IMR-90 (cell line): ENCODE data around the gene HPSE2. TPM values are rescaled to one million over a fixed set of nuclear protein-coding genes. Genes with fewer than 3 reads are reported as not detected.
A peak's percentile ranks its signal among the peaks of the same experiment; 100 is the strongest.

Source experiments
- ATAC-seq: fragments of 200-7000 bp; cut with Tn5 transposase; 2 replicates; pipeline ENCODE4 v1.9.1; 2020; ENCODE audit warnings: low read depth, mild to moderate bottlenecking, moderate library complexity
- BruUV-seq: library from RNA; stranded (reverse); fragments of 400-500 nt; replicated peaks from 2 replicates; lab custom pipeline; 2021; lab: Mats Ljungman, UMichigan
- CTCF ChIA-PET: fragments of 300-600 bp; formaldehyde crosslinking; extraction: SDS; loops from one replicate; lab custom pipeline; 2021; ENCODE audit warnings: antibody characterized with exemption; lab: Yijun Ruan, JAX
- POLR2A ChIA-PET: fragments of 300-600 bp; sonication (Branson Sonifier 250); formaldehyde crosslinking; loops from one replicate; lab custom pipeline; 2022; ENCODE audit warnings: antibody characterized with exemption; ENCODE audit not compliant: unreplicated experiment; lab: Charles Lee
- DNase-seq: peaks from one replicate; pipeline ENCODE4 v3.0.0; 2013
- H2AFZ ChIP-seq: replicated peaks from 2 replicates; pipeline ENCODE3; 2013; ENCODE audit warnings: low read length, mild to moderate bottlenecking; ENCODE audit not compliant: poor library complexity
- H2AK5ac ChIP-seq: 2 replicates; pipeline ENCODE4 v1.6.1; 2013; ENCODE audit warnings: low read depth, low read length, inconsistent platforms
- H2AK9ac ChIP-seq: replicated peaks from 2 replicates; pipeline ENCODE3; 2013; ENCODE audit warnings: mild to moderate bottlenecking, low read depth, low read length, moderate library complexity; ENCODE audit not compliant: poor library complexity
- H2BK120ac ChIP-seq: 2 replicates; pipeline ENCODE4 v1.6.1; 2013; ENCODE audit warnings: low read depth, low read length, inconsistent platforms
- H2BK15ac ChIP-seq: 3 replicates; pipeline ENCODE4 v1.6.1; 2013; ENCODE audit warnings: low read depth, low read length, inconsistent platforms
- H2BK20ac ChIP-seq: 2 replicates; pipeline ENCODE4 v1.6.1; 2013; ENCODE audit warnings: low read depth, mild to moderate bottlenecking, inconsistent platforms, low read length, moderate library complexity
- H2BK5ac ChIP-seq: 2 replicates; pipeline ENCODE4 v1.6.1; 2013; ENCODE audit warnings: mild to moderate bottlenecking, low read depth, low read length, inconsistent platforms; ENCODE audit not compliant: poor library complexity, severe bottlenecking
- H3K14ac ChIP-seq: replicated peaks from 2 replicates; pipeline ENCODE4 v1.6.1; 2013; ENCODE audit warnings: low read depth, low read length, inconsistent platforms
- H3K18ac ChIP-seq: 2 replicates; pipeline ENCODE4 v1.6.1; 2013; ENCODE audit warnings: low read depth, low read length, control low read depth
- H3K23ac ChIP-seq: 2 replicates; pipeline ENCODE4 v1.6.1; 2013; ENCODE audit warnings: low read depth, low read length, inconsistent platforms
- H3K27ac ChIP-seq: 2 replicates; pipeline ENCODE4 v1.5.1; 2013; ENCODE audit warnings: mild to moderate bottlenecking, control low read depth, low read length; ENCODE audit not compliant: insufficient read depth
- H3K27me3 ChIP-seq: 2 replicates; pipeline ENCODE4 v1.6.1; 2013; ENCODE audit warnings: low read length; ENCODE audit not compliant: control insufficient read depth, insufficient read depth
- H3K36me3 ChIP-seq: 2 replicates; pipeline ENCODE4 v1.6.1; 2013; ENCODE audit warnings: low read length, mixed read lengths; ENCODE audit not compliant: control insufficient read depth, insufficient read depth
- H3K4ac ChIP-seq: 2 replicates; pipeline ENCODE4 v1.6.1; 2013; ENCODE audit warnings: low read depth, low read length, inconsistent platforms
- H3K4me1 ChIP-seq: 2 replicates; pipeline ENCODE4 v1.6.1; 2013; ENCODE audit warnings: low read length, mixed read lengths; ENCODE audit not compliant: control insufficient read depth, insufficient read depth
- H3K4me2 ChIP-seq: 2 replicates; pipeline ENCODE4 v1.6.1; 2013; ENCODE audit warnings: low read depth, mild to moderate bottlenecking, control low read depth, low read length, moderate library complexity
- H3K4me3 ChIP-seq: 2 replicates; pipeline ENCODE4 v1.5.1; 2013; ENCODE audit warnings: low read depth, mild to moderate bottlenecking, control low read depth, low read length, moderate library complexity; ENCODE audit not compliant: insufficient read depth
- H3K56ac ChIP-seq: 2 replicates; pipeline ENCODE4 v1.6.1; 2013; ENCODE audit warnings: low read length, inconsistent platforms; ENCODE audit not compliant: insufficient read depth; ENCODE audit errors: extremely low read depth
- H3K79me1 ChIP-seq, 2 experiments: 2 replicates each; pipeline ENCODE4 v1.6.1; 2013; ENCODE audit warnings: low read length in 2 of 2, inconsistent platforms in 1 of 2, low read depth in 1 of 2
- H3K9ac ChIP-seq: 2 replicates; pipeline ENCODE4 v1.6.1; 2013; ENCODE audit warnings: low read depth, low read length, control low read depth
- H3K9me1 ChIP-seq: 2 replicates; pipeline ENCODE4 v1.6.1; 2013; ENCODE audit warnings: low read length, inconsistent platforms; ENCODE audit not compliant: insufficient read depth
- H3K9me3 ChIP-seq: 2 replicates; pipeline ENCODE4 v1.6.1; 2013; ENCODE audit warnings: low read length; ENCODE audit not compliant: control insufficient read depth, insufficient read depth
- H4K20me1 ChIP-seq: 2 replicates; pipeline ENCODE4 v1.6.1; 2013; ENCODE audit warnings: low read length, inconsistent platforms; ENCODE audit not compliant: insufficient read depth
- H4K5ac ChIP-seq: 2 replicates; pipeline ENCODE4 v1.6.1; 2013; ENCODE audit warnings: mild to moderate bottlenecking, low read depth, low read length, control low read depth
- H4K8ac ChIP-seq, 2 experiments: 2 replicates each; pipeline ENCODE4 v1.6.1; 2013; ENCODE audit warnings: low read depth in 2 of 2, low read length in 2 of 2, control low read depth in 1 of 2, inconsistent platforms in 1 of 2
- H4K91ac ChIP-seq: 2 replicates; pipeline ENCODE4 v1.6.1; 2013; ENCODE audit warnings: low read depth, low read length, inconsistent platforms; ENCODE audit not compliant: insufficient read depth
- BHLHE40 ChIP-seq: fragments of 150-350 bp; IDR thresholded peaks from 2 replicates; pipeline ENCODE4 v1.6.1; 2016; ENCODE audit warnings: mild to moderate bottlenecking, low read depth, low read length
- FOS ChIP-seq: fragments of 150-350 bp; IDR thresholded peaks from 2 replicates; pipeline ENCODE4 v1.6.1; 2016; ENCODE audit warnings: low read depth, low read length
- MAZ ChIP-seq: IDR thresholded peaks from 2 replicates; pipeline ENCODE4 v1.6.1; 2012; ENCODE audit warnings: low read depth, mild to moderate bottlenecking, low read length, improper control_type of control experiment, moderate library complexity, borderline replicate concordance
- USF2 ChIP-seq: fragments of 150-350 bp; IDR thresholded peaks from 2 replicates; pipeline ENCODE4 v1.6.1; 2017; ENCODE audit warnings: mild to moderate bottlenecking, antibody characterized with exemption, low read length, low read depth
- WGBS, 2 experiments: methylation state at CpG; one replicate each; pipeline versions ENCODE4 v1.1.5 to v1.1.7; 2013; ENCODE audit warnings: missing lambda C conversion rate in 2 of 2; ENCODE audit not compliant: insufficient read length in 1 of 2; ENCODE audit errors: extremely low coverage in 2 of 2; 5-methylcytosine and 5-hydroxymethylcytosine counted together
- dilution Hi-C: fragments of 300-500 bp; cut with HindIII; formaldehyde crosslinking; loops from one replicate; pipeline ENCODE4 v1.14.3; 2018; ENCODE audit warnings: low sequenced_read_pairs; ENCODE audit not compliant: unreplicated experiment
- in situ Hi-C: fragments of 300-500 bp; cut with MboI; formaldehyde crosslinking; loops from 3 replicates; pipeline ENCODE4 v1.14.3; 2019; ENCODE audit warnings: low sequenced_read_pairs, inconsistent platforms, mixed read lengths
- intact Hi-C: fragments of 100-400 bp; cut with micrococcal nuclease; formaldehyde crosslinking; loops from 2 replicates; pipeline ENCODE4 v1.10.0; 2022
- polyA plus RNA-seq, 3 experiments: library from polyadenylated mRNA; depleted of rRNA; stranded (reverse); fragments of >200 nt; gene quantifications; 2 replicates each; pipeline ENCODE4 v1.2.3, GENCODE V29; 2012; ENCODE audit warnings: low replicate concordance in 1 of 3
- total RNA-seq: library from RNA; depleted of rRNA; stranded (reverse); fragments of >200 nt; gene quantifications from 2 replicates; pipeline ENCODE4 v1.2.3, GENCODE V29; 2012
- TF ChIP-seq, protein P1 (sequence below): fragments of 150-350 bp; IDR thresholded peaks from 2 replicates; pipeline ENCODE4 v1.6.1; 2016; ENCODE audit warnings: low read depth, mild to moderate bottlenecking, low read length, moderate library complexity, borderline replicate concordance

HPSE2 gene
- total and polyA plus RNA-seq, 2 of the 4 experiments (the other 2 are of a cell fraction): not detected

DNA sequence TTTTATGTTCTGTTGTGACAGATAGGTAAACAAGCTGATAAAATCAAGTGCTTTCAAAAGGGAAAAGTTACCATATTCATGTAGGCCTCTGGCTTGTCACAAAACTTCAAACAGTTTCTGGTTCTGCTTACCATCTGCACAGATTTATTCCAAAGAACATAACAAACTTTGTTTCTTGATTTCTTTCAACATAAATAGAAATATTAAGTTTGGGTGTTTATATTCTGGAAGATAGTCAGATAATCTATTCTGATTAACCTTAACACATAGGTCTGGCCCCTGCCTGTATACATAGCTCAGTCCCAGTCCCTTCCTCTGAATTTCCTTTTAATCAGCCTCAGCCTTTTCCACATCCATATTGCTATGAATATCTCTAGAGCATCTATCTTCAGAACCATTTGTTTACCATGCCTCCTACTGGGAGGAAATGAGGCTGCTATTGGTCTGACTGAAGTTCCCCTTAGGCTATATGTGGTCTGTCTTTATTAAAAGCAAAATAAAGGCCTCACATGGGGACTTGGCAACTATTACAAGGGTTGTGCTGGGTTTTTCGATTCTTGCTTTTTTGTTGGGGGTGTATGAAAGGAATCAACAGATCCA lies 319.0 kb downstream of the HPSE2 start:
- no peak overlapping the region for H4K8ac ChIP-seq
- H3K9me3 ChIP-seq: no peaks in the 10 kb centered on the region
- TF ChIP-seq MAZ: no peak
- TF ChIP-seq USF2: no peak
- TF ChIP-seq FOS: no peak
- no peak for TF ChIP-seq BHLHE40
- TF ChIP-seq, protein P1, sequence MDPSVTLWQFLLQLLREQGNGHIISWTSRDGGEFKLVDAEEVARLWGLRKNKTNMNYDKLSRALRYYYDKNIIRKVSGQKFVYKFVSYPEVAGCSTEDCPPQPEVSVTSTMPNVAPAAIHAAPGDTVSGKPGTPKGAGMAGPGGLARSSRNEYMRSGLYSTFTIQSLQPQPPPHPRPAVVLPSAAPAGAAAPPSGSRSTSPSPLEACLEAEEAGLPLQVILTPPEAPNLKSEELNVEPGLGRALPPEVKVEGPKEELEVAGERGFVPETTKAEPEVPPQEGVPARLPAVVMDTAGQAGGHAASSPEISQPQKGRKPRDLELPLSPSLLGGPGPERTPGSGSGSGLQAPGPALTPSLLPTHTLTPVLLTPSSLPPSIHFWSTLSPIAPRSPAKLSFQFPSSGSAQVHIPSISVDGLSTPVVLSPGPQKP: no peak
- H3K9me1 ChIP-seq: peaks cover 6% of the 10 kb centered on the region; the same call in 1 of the 2 replicates
- in situ Hi-C loops (no loop called here), intact Hi-C loops (no loop called here), dilution Hi-C loops (no loop called here)
- no peak overlapping the region for H2BK5ac ChIP-seq
- no peak overlapping the region for H2BK20ac ChIP-seq
- no peak overlapping the region for H3K4me2 ChIP-seq
- H3K27me3 ChIP-seq: no peaks in the 10 kb centered on the region
- no peak overlapping the region for H4K5ac ChIP-seq
- H4K91ac ChIP-seq: no peak overlapping the region
- H3K14ac ChIP-seq: no peak overlapping the region
- no peak overlapping the region for H3K56ac ChIP-seq
- no peak overlapping the region for H2AFZ ChIP-seq
- no peak overlapping the region for H2AK9ac ChIP-seq
- H3K4ac ChIP-seq: no peak overlapping the region
- CTCF ChIA-PET: no interaction called here
- H2BK120ac ChIP-seq: no peak overlapping the region
- H2BK15ac ChIP-seq: no peak overlapping the region
- no peak overlapping the region for H3K9ac ChIP-seq
- H3K27ac ChIP-seq: no peak overlapping the region
- no peak overlapping the region for H3K4me3 ChIP-seq
- DNase-seq: peak; percentile 37
- BruUV-seq: no TSS peak
- H3K36me3 ChIP-seq: no peaks in the 10 kb centered on the region
- H4K20me1 ChIP-seq: no peaks in the 10 kb centered on the region
- no peak overlapping the region for H2AK5ac ChIP-seq
- no CpG with 5 or more reads among the region's 1 CpG for WGBS, 2 experiments
- ATAC-seq: peak; percentile 44; the same call in 1 of the 2 replicates
- no peak overlapping the region for H3K23ac ChIP-seq
- no peaks in the 10 kb centered on the region for H3K79me1 ChIP-seq
- H3K18ac ChIP-seq: no peak overlapping the region
- peaks cover 9% of the 10 kb centered on the region for H3K4me1 ChIP-seq
- POLR2A ChIA-PET: no interaction called here
